Cardiac muscle cell (in vitro differentiated cells and primary cell): ENCODE data around the gene RGCC. TPM values are rescaled to one million over a fixed set of nuclear protein-coding genes. Genes with fewer than 3 reads are reported as not detected.

ENCODE experiments used
- DNase-seq, 2 donors: peaks; one replicate each; pipeline versions ENCODE4 v3.0.0 to v3.0.0-alpha.2; 2010 to 2017; ENCODE audit warnings: low read depth in 1 of 2, low spot score in 1 of 2
- H3K27ac ChIP-seq: fragments of 200-600 bp; sonication (generic); 2 replicates; pipeline ENCODE4 v1.5.1; 2016
- H3K27me3 ChIP-seq: fragments of 200-600 bp; sonication (generic); 2 replicates; pipeline ENCODE4 v1.6.0; 2016; ENCODE audit warnings: control low read depth
- H3K36me3 ChIP-seq: fragments of 200-600 bp; sonication (generic); 2 replicates; pipeline ENCODE4 v1.5.1; 2016; ENCODE audit warnings: control low read depth
- H3K4me1 ChIP-seq: fragments of 200-600 bp; sonication (generic); 2 replicates; pipeline ENCODE4 v1.8.1; 2017; ENCODE audit warnings: low read depth, mild to moderate bottlenecking, mixed run types
- H3K4me3 ChIP-seq: fragments of 200-600 bp; sonication (generic); 2 replicates; pipeline ENCODE4 v1.5.1; 2016; ENCODE audit warnings: mild to moderate bottlenecking
- H3K9me3 ChIP-seq: fragments of 200-600 bp; sonication (generic); 2 replicates; pipeline ENCODE4 v1.5.1; 2017; ENCODE audit warnings: low read depth, mild to moderate bottlenecking, control low read depth
- CTCF ChIP-seq: IDR thresholded peaks from 2 replicates; pipeline ENCODE4 v1.5.1; 2012; ENCODE audit warnings: low read depth, mild to moderate bottlenecking, low read length
- polyA plus RNA-seq: library from polyadenylated mRNA; unstranded; fragments of >200 nt; fragmentation: Nextera tagmentation; extraction: Ambion mirVana; gene quantifications from 2 replicates; pipeline ENCODE4 v1.2.1, GENCODE V29; 2016
- total RNA-seq: library from RNA; depleted of rRNA; stranded (reverse); fragments of >200 nt; gene quantifications from 2 replicates; pipeline ENCODE4 v1.2.3, GENCODE V29; 2016

The RGCC gene
- total and polyA plus RNA-seq, 2 experiments from 2014 or later, result not detected

DNA sequence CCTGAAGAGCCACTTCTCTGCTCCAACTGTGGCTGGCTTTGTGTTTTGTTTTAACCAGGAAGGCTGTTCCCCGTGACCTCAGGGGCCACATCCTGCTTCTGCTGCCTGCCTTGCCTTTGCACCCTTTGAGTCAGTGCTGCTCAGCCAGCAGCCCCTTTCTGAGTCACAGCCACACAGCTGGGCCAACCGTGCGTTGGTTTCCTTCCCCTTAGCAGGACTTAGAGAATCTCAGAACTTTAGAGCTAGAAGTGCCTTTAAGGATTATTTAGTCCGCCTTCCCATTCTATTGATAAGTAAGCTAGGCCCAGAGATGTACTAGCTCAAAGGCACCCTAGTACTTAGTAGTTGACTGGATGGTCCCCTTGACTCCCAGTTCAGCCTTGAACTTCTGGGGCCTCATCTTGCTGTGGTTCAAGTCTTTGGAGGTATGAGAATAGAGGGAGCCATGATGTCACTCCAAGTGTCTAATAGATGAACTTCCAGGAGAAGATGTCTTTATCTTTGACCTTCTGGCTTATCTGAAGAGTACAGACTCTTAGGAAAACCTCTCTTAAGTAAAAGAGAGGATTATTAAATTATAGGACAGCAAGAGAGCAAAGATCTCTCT is 8.0 kb downstream of the RGCC start:
- H3K27me3 ChIP-seq, result peaks cover 27% of the 10 kb centered on the region
- H3K4me1 ChIP-seq, result no peaks in the 10 kb centered on the region
- TF ChIP-seq CTCF, result no peak
- H3K36me3 ChIP-seq, result no peaks in the 10 kb centered on the region
- H3K4me3 ChIP-seq, result no peak overlapping the region
- no peak overlapping the region for H3K27ac ChIP-seq
- H3K9me3 ChIP-seq, result no peaks in the 10 kb centered on the region
- DNase-seq, result peak in 1 of 2 donors; percentile 70

- no peaks in the 10 kb centered on the region for H3K9me3 ChIP-seq
- H3K4me1 ChIP-seq, result no peaks in the 10 kb centered on the region
- H3K27ac ChIP-seq, result no peak overlapping the region
- TF ChIP-seq CTCF, result no peak
- H3K4me3 ChIP-seq, result no peak overlapping the region
- no peaks in the 10 kb centered on the region for H3K36me3 ChIP-seq
- H3K27me3 ChIP-seq, result peaks cover 22% of the 10 kb centered on the region
- no peak for DNase-seq
These were observed 8.6 kb downstream of the RGCC start for GRCh38 chr13:41465898-41466320.

GRCh38 chr13:41467425-41467945 is 10.1 kb downstream of the RGCC start:
- no peak overlapping the region for H3K4me3 ChIP-seq
- H3K27ac ChIP-seq, result no peak overlapping the region
- no peaks in the 10 kb centered on the region for H3K9me3 ChIP-seq
- no peaks in the 10 kb centered on the region for H3K4me1 ChIP-seq
- H3K36me3 ChIP-seq, result no peaks in the 10 kb centered on the region
- TF ChIP-seq CTCF, result no peak
- peaks cover 7% of the 10 kb centered on the region for H3K27me3 ChIP-seq
- DNase-seq, result no peak

GRCh38 chr13:41468631-41469030 is 11.3 kb downstream of the RGCC start:
- TF ChIP-seq CTCF, result no peak

DNA sequence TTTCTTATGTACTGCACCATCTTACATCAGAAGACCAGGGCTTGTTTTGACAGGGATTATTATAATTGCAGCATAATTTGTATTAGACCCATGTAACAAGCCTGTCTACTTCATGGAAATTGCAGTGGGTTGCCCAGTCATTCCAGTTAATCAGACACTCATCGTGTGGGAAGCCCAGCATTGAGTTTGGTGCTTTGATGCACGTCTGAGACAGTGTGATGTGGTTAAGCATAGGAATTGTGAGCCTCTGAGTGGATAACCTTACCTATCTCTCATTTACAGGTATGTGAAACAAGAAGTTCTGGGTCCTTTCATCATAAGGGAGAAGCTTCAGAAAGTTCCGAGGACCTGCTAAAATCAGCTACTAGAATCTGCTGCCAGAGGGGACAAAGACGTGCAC is 12.8 kb downstream of the RGCC start:
- TF ChIP-seq CTCF, result no peak
- Histone ChIP-seq H3K9me3 (no peaks in the 10 kb centered on the region), H3K27me3 (no peaks in the 10 kb centered on the region), H3K4me3 (no peak overlapping the region), H3K27ac (no peak overlapping the region), H3K36me3 (no peaks in the 10 kb centered on the region), H3K4me1 (no peaks in the 10 kb centered on the region)
- no peak for DNase-seq

More at GRCh38 chr13:41468631-41469030, 11.3 kb downstream of the RGCC start:
- H3K4me1 ChIP-seq, result no peaks in the 10 kb centered on the region
- no peak overlapping the region for H3K4me3 ChIP-seq
- no peaks in the 10 kb centered on the region for H3K36me3 ChIP-seq
- no peaks in the 10 kb centered on the region for H3K27me3 ChIP-seq
- H3K27ac ChIP-seq, result no peak overlapping the region
- H3K9me3 ChIP-seq, result no peaks in the 10 kb centered on the region
- no peak for DNase-seq
